ENCODE measurements around the gene RTP3.

RTP3 gene

GRCh38 chr3:46455231-46456115 is 42.3 kb upstream of the RTP3 start:
- Histone ChIP-seq H3K9ac (ENCODE audit: low read length) (no peak overlapping the region), H3K27ac (ENCODE audit: low read depth, low read length, poor library complexity, severe bottlenecking) (no peak overlapping the region), H3F3A (ENCODE audit: insufficient read depth, low read length) (no peaks in the 10 kb centered on the region), H3K9me2 (ENCODE audit: low read depth, low read length) (no peaks in the 10 kb centered on the region), H3K4me2 (ENCODE audit: low read length) (no peak overlapping the region), H3K9me3 (ENCODE audit: low read length) (no peaks in the 10 kb centered on the region), H3K4me1 (ENCODE audit: insufficient read depth, low read length, severe bottlenecking) (no peaks in the 10 kb centered on the region), H3K36me3 (ENCODE audit: insufficient read depth, low read length) (no peaks in the 10 kb centered on the region), H2AFZ (ENCODE audit: low read length) (no peak overlapping the region), H4K20me1 (ENCODE audit: insufficient read depth, low read length) (no peaks in the 10 kb centered on the region), H3K4me3 (ENCODE audit: low read depth, low read length, poor library complexity, severe bottlenecking) (no peak overlapping the region), H3K27me3 (ENCODE audit: insufficient read depth, low read length) (no peaks in the 10 kb centered on the region), H3K79me2 (ENCODE audit: insufficient read depth, low read length) (no peaks in the 10 kb centered on the region)
- TF ChIP-seq CTCF (IDR thresholded peaks at IDR 0.05; ENCODE audit: low read length) (no peak), EZH2 (IDR thresholded peaks at IDR 0.05; ENCODE audit: borderline replicate concordance, low read length) (no peak)

DNA sequence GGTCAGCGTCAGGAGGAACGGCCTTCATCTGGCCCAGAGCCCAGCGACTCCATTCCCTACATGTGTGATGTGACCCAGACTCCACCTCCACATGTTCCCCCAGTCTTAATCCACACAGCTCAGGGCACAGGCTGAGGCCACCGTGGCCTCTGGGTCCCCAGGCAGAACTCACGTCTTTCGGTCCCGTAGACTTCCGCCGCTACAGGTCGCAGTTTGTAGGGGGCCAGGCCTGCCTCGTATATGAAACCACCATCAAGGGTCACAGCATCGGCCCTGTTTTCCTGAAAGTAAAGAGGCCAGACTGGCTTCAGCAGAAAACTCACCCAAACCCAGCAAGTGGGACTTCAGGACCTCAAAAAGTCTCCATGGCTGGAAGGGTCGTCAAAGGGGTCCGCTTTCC is 41.7 kb upstream of the RTP3 start:
- Histone ChIP-seq H3K27ac (ENCODE audit: low read depth, low read length, poor library complexity, severe bottlenecking) (no peak overlapping the region), H3K9me2 (ENCODE audit: low read depth, low read length) (no peaks in the 10 kb centered on the region), H3K4me3 (ENCODE audit: low read depth, low read length, poor library complexity, severe bottlenecking) (no peak overlapping the region), H3F3A (ENCODE audit: insufficient read depth, low read length) (no peaks in the 10 kb centered on the region), H3K79me2 (ENCODE audit: insufficient read depth, low read length) (no peaks in the 10 kb centered on the region), H3K9ac (ENCODE audit: low read length) (no peak overlapping the region), H3K9me3 (ENCODE audit: low read length) (0 out of 2 replicates have a peak, but pooled peaks cover 4% of the 10 kb centered on the region), H3K36me3 (ENCODE audit: insufficient read depth, low read length) (no peaks in the 10 kb centered on the region), H3K4me1 (ENCODE audit: insufficient read depth, low read length, severe bottlenecking) (no peaks in the 10 kb centered on the region), H3K27me3 (ENCODE audit: insufficient read depth, low read length) (no peaks in the 10 kb centered on the region; the same call in 1 of the 2 replicates), H2AFZ (ENCODE audit: low read length) (no peak overlapping the region), H3K4me2 (ENCODE audit: low read length) (no peak overlapping the region), H4K20me1 (ENCODE audit: insufficient read depth, low read length) (no peaks in the 10 kb centered on the region)
- TF ChIP-seq CTCF (IDR thresholded peaks at IDR 0.05; ENCODE audit: low read length) (no peak), EZH2 (IDR thresholded peaks at IDR 0.05; ENCODE audit: borderline replicate concordance, low read length) (no peak)

DNA sequence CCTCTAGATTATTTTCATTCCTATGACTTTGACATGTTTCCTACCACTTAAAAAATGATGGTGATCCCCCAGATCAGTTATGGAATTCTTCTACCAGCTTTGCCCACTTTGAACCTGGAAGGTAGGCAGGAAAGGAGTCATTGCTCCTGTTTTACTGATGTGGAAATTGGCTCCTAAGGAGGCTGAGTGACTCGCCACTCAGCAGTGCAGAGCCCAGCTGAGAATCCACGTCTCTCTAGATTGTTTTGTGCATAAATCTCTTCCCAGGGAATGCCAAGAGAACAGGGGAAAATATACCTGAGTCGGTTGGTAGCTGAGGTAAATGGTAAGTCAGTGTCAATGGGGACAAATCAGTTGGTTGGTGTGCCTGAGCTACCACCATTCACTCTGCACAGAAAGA is 37.7 kb upstream of the RTP3 start:
- H3K9me3 ChIP-seq (ENCODE audit: low read length): 0 out of 2 replicates have a peak, but pooled peaks cover 4% of the 10 kb centered on the region
- H4K20me1 ChIP-seq (ENCODE audit: insufficient read depth, low read length): no peaks in the 10 kb centered on the region
- H3K27me3 ChIP-seq (ENCODE audit: insufficient read depth, low read length): no peaks in the 10 kb centered on the region; the same call in 1 of the 2 replicates
- no peak overlapping the region for H3K27ac ChIP-seq (ENCODE audit: low read depth, low read length, poor library complexity, severe bottlenecking)
- no peaks in the 10 kb centered on the region for H3K9me2 ChIP-seq (ENCODE audit: low read depth, low read length)
- no peaks in the 10 kb centered on the region for H3K4me1 ChIP-seq (ENCODE audit: insufficient read depth, low read length, severe bottlenecking)
- H3K9ac ChIP-seq (ENCODE audit: low read length): no peak overlapping the region
- H3F3A ChIP-seq (ENCODE audit: insufficient read depth, low read length): no peaks in the 10 kb centered on the region
- no peak overlapping the region for H2AFZ ChIP-seq (ENCODE audit: low read length)
- no peaks in the 10 kb centered on the region for H3K79me2 ChIP-seq (ENCODE audit: insufficient read depth, low read length)
- TF ChIP-seq EZH2 (IDR thresholded peaks at IDR 0.05; ENCODE audit: borderline replicate concordance, low read length) (no peak), CTCF (IDR thresholded peaks at IDR 0.05; ENCODE audit: low read length) (no peak)
- H3K36me3 ChIP-seq (ENCODE audit: insufficient read depth, low read length): no peaks in the 10 kb centered on the region
- no peak overlapping the region for H3K4me3 ChIP-seq (ENCODE audit: low read depth, low read length, poor library complexity, severe bottlenecking)
- no peak overlapping the region for H3K4me2 ChIP-seq (ENCODE audit: low read length)
